HepG2 (cell line): ENCODE measurements around the gene CERT1. TPM values are rescaled to one million over a fixed set of nuclear protein-coding genes. Genes with fewer than 3 reads are reported as not detected.

Experiments used
- AHR ChIP-seq: IDR thresholded peaks from 2 replicates; pipeline ENCODE4 v1.6.1; 2018; ENCODE audit warnings: missing genetic modification reagents, missing compliant biosample characterization
- CREM ChIP-seq, 2 experiments: sonication (generic) in 1 of 2; formaldehyde crosslinking in 1 of 2; IDR thresholded peaks; 2 replicates each; pipeline versions ENCODE4 v1.4.0 to v1.6.1; 2016 to 2020; ENCODE audit warnings: antibody characterized with exemption in 1 of 2, mild to moderate bottlenecking in 1 of 2, missing genetic modification reagents in 1 of 2
- FOXA1 ChIP-seq, 2 experiments: fragments of 450-650 bp in 1 of 2; sonication (generic) in 1 of 2; formaldehyde crosslinking in 1 of 2; IDR thresholded peaks; 2 replicates each; pipeline versions ENCODE4 v1.4.0 to v1.6.1; 2016 to 2020; ENCODE audit warnings: missing genetic modification reagents in 1 of 2
- FOXP1 ChIP-seq, 2 experiments: fragments of 450-650 bp in 1 of 2; IDR thresholded peaks; 2 replicates each; pipeline ENCODE4 v1.6.1; 2017 to 2018; ENCODE audit warnings: antibody characterized with exemption in 1 of 2
- HCFC1 ChIP-seq: fragments of 150-350 bp; IDR thresholded peaks from 2 replicates; pipeline ENCODE4 v1.6.1; 2014; ENCODE audit warnings: low read depth, low read length
- KLF6 ChIP-seq: IDR thresholded peaks from 2 replicates; pipeline ENCODE4 v1.8.0; 2016; ENCODE audit warnings: missing biosample characterization, missing genetic modification reagents
- MIER2 ChIP-seq: IDR thresholded peaks from 2 replicates; pipeline ENCODE4 v1.6.1; 2016; ENCODE audit warnings: missing biosample characterization, missing genetic modification reagents
- NFKBIZ ChIP-seq: IDR thresholded peaks from 2 replicates; pipeline ENCODE4 v1.6.1; 2018; ENCODE audit warnings: missing genetic modification reagents, missing compliant biosample characterization
- NFYB ChIP-seq: sonication (generic); formaldehyde crosslinking; IDR thresholded peaks from 2 replicates; pipeline ENCODE4 v1.4.0; 2020; ENCODE audit warnings: missing genetic modification reagents
- RBM39 ChIP-seq: fragments of 200-400 bp; formaldehyde crosslinking; IDR thresholded peaks from one replicate; pipeline ENCODE4 v1.6.1; 2018; ENCODE audit warnings: antibody characterized with exemption, mild to moderate bottlenecking, low read depth, low read length; ENCODE audit not compliant: poor library complexity, severe bottlenecking
- RFX1 ChIP-seq: fragments of 450-650 bp; IDR thresholded peaks from 2 replicates; pipeline ENCODE4 v1.6.1; 2017
- SIX1 ChIP-seq: sonication (generic); formaldehyde crosslinking; IDR thresholded peaks from 2 replicates; pipeline ENCODE4 v1.4.0; 2020; ENCODE audit warnings: missing genetic modification reagents, borderline replicate concordance
- SP1 ChIP-seq, 2 experiments: fragments of 450-650 bp in 1 of 2; sonication (generic) in 1 of 2; formaldehyde crosslinking in 1 of 2; IDR thresholded peaks; 2 replicates each; pipeline versions ENCODE4 v1.4.0 to v1.6.1; 2016 to 2020; ENCODE audit warnings: missing genetic modification reagents in 1 of 2
- TBX2 ChIP-seq: sonication (generic); formaldehyde crosslinking; IDR thresholded peaks from 2 replicates; pipeline ENCODE4 v1.5.0; 2020; ENCODE audit warnings: missing genetic modification reagents, mild to moderate bottlenecking, borderline replicate concordance
- THRA ChIP-seq: sonication (generic); formaldehyde crosslinking; IDR thresholded peaks from 2 replicates; pipeline ENCODE4 v1.4.0; 2020; ENCODE audit warnings: missing genetic modification reagents, borderline replicate concordance
- ZC3H13 ChIP-seq: sonication (generic); formaldehyde crosslinking; IDR thresholded peaks from 2 replicates; pipeline ENCODE4 v1.8.1; 2023; ENCODE audit warnings: mild to moderate bottlenecking, missing genetic modification reagents, moderate library complexity
- ZMYM4 ChIP-seq: sonication (generic); formaldehyde crosslinking; IDR thresholded peaks from 2 replicates; pipeline ENCODE4 v1.8.1; 2023; ENCODE audit warnings: mild to moderate bottlenecking, missing genetic modification reagents
- ZNF138 ChIP-seq: sonication (generic); formaldehyde crosslinking; IDR thresholded peaks from 2 replicates; pipeline ENCODE4 v1.5.0; 2020; ENCODE audit warnings: mild to moderate bottlenecking, low read depth, missing genetic modification reagents
- ZNF260 ChIP-seq: sonication (generic); formaldehyde crosslinking; IDR thresholded peaks from 2 replicates; pipeline ENCODE4 v1.4.0; 2020; ENCODE audit warnings: missing genetic modification reagents, low read depth, mild to moderate bottlenecking, borderline replicate concordance
- ZNF619 ChIP-seq: sonication (generic); formaldehyde crosslinking; IDR thresholded peaks from 2 replicates; pipeline ENCODE4 v1.4.0; 2020; ENCODE audit warnings: mild to moderate bottlenecking, missing genetic modification reagents
- ZNF704 ChIP-seq: sonication (generic); formaldehyde crosslinking; IDR thresholded peaks from 2 replicates; pipeline ENCODE4 v1.8.1; 2023; ENCODE audit warnings: mild to moderate bottlenecking, inconsistent platforms, moderate library complexity, missing genetic modification reagents, borderline replicate concordance
- polyA plus RNA-seq, 8 experiments: library from polyadenylated mRNA; depleted of rRNA in 3 of 8; stranded (reverse) in 7 of 8; unstranded in 1 of 8; fragments of >200 nt; fragmentation: Illumina TruSeq in 4 of 8; extraction: Trizol in 4 of 8; gene quantifications; 2 replicates each; pipeline versions ENCODE4 v1.2.1 to v1.2.3, GENCODE V29; 2011 to 2016; ENCODE audit warnings: low read depth in 4 of 8, missing spikeins in 1 of 8, mixed read lengths in 1 of 8; ENCODE audit not compliant: insufficient read depth in 1 of 8
- total RNA-seq, 5 experiments: library from RNA; depleted of rRNA; stranded (reverse); fragments of >200 nt; fragmentation: Illumina TruSeq; extraction: Trizol; gene quantifications; 2 replicates each; pipeline ENCODE4 v1.2.3, GENCODE V29; 2016; ENCODE audit warnings: low read depth in 1 of 5
- TF ChIP-seq, protein P1 (sequence below): IDR thresholded peaks from 2 replicates; pipeline ENCODE4 v1.6.1; 2016; ENCODE audit warnings: control low read depth
- TF ChIP-seq, protein P2 (sequence below): sonication (generic); formaldehyde crosslinking; IDR thresholded peaks from 2 replicates; pipeline ENCODE4 v1.5.0; 2020; ENCODE audit warnings: mild to moderate bottlenecking, missing genetic modification reagents

The CERT1 gene
- total and polyA plus RNA-seq, 2 of the 13 experiments (the other 11 are each of a cell fraction or from before 2014, with no cell fraction given): 8.2 to 12.7 TPM

DNA sequence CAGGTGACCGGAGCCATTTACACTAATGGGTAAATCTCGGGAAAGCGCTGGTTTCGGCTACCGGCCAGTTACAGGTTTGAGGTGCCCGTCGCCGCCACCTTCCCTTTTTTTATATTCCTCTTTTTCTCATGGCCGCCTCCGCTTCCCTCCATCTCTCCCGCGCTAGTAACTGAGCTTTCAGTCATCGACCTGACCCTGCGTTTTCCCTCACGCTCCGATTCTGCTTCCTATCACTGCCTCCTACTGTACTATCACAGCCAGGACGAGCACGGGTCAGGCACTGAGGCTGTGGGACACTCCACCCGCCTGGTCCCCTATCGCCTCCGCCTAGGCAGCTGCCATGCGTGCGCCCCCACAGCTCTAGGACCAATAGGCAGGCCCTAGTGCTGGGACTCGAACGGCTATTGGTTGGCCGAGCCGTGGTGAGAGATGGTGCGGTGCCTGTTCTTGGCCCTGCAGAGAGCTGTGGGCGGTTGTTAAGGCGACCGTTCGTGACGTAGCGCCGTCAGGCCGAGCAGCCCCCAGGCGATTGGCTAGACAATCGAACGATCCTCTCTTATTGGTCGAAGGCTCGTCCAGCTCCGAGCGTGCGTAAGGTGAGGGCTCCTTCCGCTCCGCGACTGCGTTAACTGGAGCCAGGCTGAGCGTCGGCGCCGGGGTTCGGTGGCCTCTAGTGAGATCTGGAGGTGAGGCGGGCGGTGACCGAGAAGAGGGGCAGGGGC lies 174.7 kb downstream of the CERT1 start, which contains the start of gene HMGCR (continued):
- TF ChIP-seq, protein P1, sequence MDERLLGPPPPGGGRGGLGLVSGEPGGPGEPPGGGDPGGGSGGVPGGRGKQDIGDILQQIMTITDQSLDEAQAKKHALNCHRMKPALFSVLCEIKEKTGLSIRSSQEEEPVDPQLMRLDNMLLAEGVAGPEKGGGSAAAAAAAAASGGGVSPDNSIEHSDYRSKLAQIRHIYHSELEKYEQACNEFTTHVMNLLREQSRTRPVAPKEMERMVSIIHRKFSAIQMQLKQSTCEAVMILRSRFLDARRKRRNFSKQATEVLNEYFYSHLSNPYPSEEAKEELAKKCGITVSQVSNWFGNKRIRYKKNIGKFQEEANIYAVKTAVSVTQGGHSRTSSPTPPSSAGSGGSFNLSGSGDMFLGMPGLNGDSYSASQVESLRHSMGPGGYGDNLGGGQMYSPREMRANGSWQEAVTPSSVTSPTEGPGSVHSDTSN (CRISPR knock-in tag): no peak
- TF ChIP-seq KLF6 (peak; percentile 36; the same call in 1 of the 2 replicates), ZC3H13 (CRISPR knock-in tag) (peak; percentile 84; the same call in 1 of the 2 replicates), SP1 (IDR thresholded peaks at IDR 0.05) (no peak), SP1 (CRISPR knock-in tag; IDR thresholded peaks at IDR 0.05) (peak; percentile 80), FOXA1 (IDR thresholded peaks at IDR 0.05) (no peak), FOXA1 (CRISPR knock-in tag; IDR thresholded peaks at IDR 0.05) (peak; percentile 38; the same call in 1 of the 2 replicates), NFYB (CRISPR knock-in tag) (peak; percentile 99), NFKBIZ (CRISPR knock-in tag) (no peak), SIX1 (no peak), FOXP1 (IDR thresholded peaks at IDR 0.05) (no peak), FOXP1 (CRISPR knock-in tag; IDR thresholded peaks at IDR 0.05) (peak; percentile 36; the same call in 1 of the 2 replicates), ZNF138 (peak; percentile 71; the same call in 1 of the 2 replicates), ZNF704 (CRISPR knock-in tag) (0 out of 2 replicates have a peak, but pooled peaks have one; percentile 33), CREM (IDR thresholded peaks at IDR 0.05) (peak; percentile 95), CREM (CRISPR knock-in tag; IDR thresholded peaks at IDR 0.05) (no peak), RFX1 (peak; percentile 99), RBM39 (peak; percentile 68), HCFC1 (peak; percentile 11; the same call in 1 of the 2 replicates), TBX2 (0 out of 2 replicates have a peak, but pooled peaks have one; percentile 17), ZNF619 (CRISPR knock-in tag) (peak; percentile 29; the same call in 1 of the 2 replicates), MIER2 (CRISPR knock-in tag) (0 out of 2 replicates have a peak, but pooled peaks have one; percentile 21), ZNF260 (CRISPR knock-in tag) (0 out of 2 replicates have a peak, but pooled peaks have one; percentile 52), ZMYM4 (peak; percentile 93), AHR (CRISPR knock-in tag) (peak; percentile 86), THRA (CRISPR knock-in tag) (peak; percentile 50; the same call in 1 of the 2 replicates)
- TF ChIP-seq, protein P2, sequence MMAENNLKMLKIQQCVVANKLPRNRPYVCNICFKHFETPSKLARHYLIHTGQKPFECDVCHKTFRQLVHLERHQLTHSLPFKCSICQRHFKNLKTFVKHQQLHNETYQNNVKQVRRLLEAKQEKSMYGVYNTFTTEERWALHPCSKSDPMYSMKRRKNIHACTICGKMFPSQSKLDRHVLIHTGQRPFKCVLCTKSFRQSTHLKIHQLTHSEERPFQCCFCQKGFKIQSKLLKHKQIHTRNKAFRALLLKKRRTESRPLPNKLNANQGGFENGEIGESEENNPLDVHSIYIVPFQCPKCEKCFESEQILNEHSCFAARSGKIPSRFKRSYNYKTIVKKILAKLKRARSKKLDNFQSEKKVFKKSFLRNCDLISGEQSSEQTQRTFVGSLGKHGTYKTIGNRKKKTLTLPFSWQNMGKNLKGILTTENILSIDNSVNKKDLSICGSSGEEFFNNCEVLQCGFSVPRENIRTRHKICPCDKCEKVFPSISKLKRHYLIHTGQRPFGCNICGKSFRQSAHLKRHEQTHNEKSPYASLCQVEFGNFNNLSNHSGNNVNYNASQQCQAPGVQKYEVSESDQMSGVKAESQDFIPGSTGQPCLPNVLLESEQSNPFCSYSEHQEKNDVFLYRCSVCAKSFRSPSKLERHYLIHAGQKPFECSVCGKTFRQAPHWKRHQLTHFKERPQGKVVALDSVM (CRISPR knock-in tag): peak; percentile 24; the same call in 1 of the 2 replicates
